ENCODE measurements around the gene WFDC1. TPM values are rescaled to one million over a fixed set of nuclear protein-coding genes. Genes with fewer than 3 reads are reported as not detected.

WFDC1 gene
- total and polyA plus RNA-seq, 10 of the 15 experiments (the other 5 are each of a cell fraction or from before 2014, with no cell fraction given) = not detected

DNA sequence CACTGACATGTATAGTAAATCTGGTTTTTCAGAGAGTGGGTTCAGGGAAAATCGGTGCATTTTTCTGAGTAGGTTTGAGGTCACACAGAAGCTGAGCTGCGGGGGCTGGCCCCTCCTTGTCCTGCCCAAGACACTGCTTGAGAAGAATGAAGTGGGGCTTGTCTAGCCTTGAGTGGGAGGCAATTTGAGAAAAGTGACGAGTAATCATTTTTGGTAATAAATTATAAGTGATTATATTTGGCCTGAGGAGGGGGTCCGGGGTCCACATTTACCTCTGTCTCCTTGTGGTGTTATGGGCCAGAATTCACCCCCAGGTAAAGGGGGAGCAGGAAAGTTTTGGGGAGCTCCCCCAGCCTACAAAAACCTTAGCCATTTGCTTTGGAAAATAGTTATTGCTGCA lies 28.1 kb downstream of the WFDC1 start (continued):
- TF ChIP-seq POU2F2 (IDR thresholded peaks at IDR 0.05; ENCODE audit: borderline replicate concordance, low read depth, low read length) = no peak

DNA sequence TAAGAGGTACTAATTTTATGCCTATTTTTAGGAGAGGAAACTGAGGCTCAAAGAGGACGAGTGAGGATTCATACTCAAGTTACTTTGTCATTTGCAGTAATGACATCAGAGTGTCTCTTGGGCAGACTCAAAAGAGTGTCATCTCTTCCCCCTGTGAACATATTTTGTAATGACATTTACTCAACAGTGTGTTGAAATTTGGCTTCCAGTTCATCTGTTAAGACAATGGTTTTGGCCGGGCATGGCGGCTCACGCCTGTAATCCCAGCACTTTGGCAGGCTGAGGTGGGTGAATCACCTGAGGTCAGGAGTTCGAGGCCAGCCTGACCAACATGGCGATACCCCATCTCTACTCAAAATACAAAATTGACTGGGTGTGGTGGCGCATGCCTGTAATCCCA lies 28.9 kb downstream of the WFDC1 start:
- no peaks in the 10 kb centered on the region for H4K20me1 ChIP-seq (ENCODE audit: control insufficient read depth, insufficient read depth)
- no peak overlapping the region for H3K4me3 ChIP-seq
- 50% methylated on average over 7 of the region's 7 CpGs for WGBS (ENCODE audit: insufficient coverage, insufficient replicate concordance, low lambda C conversion rate, missing lambda C conversion rate)
- no TSS peak for BruUV-seq (replicated peaks)
- H3K9me3 ChIP-seq (replicated peaks; ENCODE audit: control insufficient read depth, insufficient read depth, low read length) = no peaks in the 10 kb centered on the region; the same call in 2 of the 3 replicates
- H3K4me2 ChIP-seq (ENCODE audit: control insufficient read depth, insufficient read depth) = no peak overlapping the region
- in situ Hi-C loops (cut with MboI) (no loop called here), intact Hi-C loops (cut with micrococcal nuclease; ENCODE audit: unreplicated experiment) (no loop called here)
- no peak for FAIRE-seq
- SMC1A ChIA-PET (ENCODE audit: uncharacterized antibody, unreplicated experiment) = no interaction called here
- no peaks in the 10 kb centered on the region for H3K36me3 ChIP-seq (ENCODE audit: control insufficient read depth in 2 of 2, insufficient read depth in 2 of 2, low read length in 1 of 2)
- CTCF ChIA-PET = no interaction called here
- H3K27me3 ChIP-seq (replicated peaks in 1 of 2; ENCODE audit: control insufficient read depth in 2 of 2, insufficient read depth in 2 of 2, low read length in 1 of 2) = peaks cover 0 to 3% of the 10 kb centered on the region in 2 experiments; a peak in 2 of 4 replicates
- POLR2A ChIA-PET = no interaction called here
- H2AFZ ChIP-seq (ENCODE audit: control insufficient read depth, low read depth, low read length) = no peak overlapping the region
- TF ChIP-seq HDAC6 (IDR thresholded peaks at IDR 0.05; ENCODE audit: unreplicated experiment) (no peak), CHD4 (IDR thresholded peaks at IDR 0.05) (no peak), ZSCAN29 (IDR thresholded peaks at IDR 0.05) (no peak), SKIL (IDR thresholded peaks at IDR 0.05; ENCODE audit: low read depth, poor library complexity, severe bottlenecking) (no peak), CHD1 (IDR thresholded peaks at IDR 0.05; ENCODE audit: low read depth, low read length) (no peak), HDGF (IDR thresholded peaks at IDR 0.05) (no peak), NFYA (IDR thresholded peaks at IDR 0.05; ENCODE audit: borderline replicate concordance, low read depth, low read length) (no peak), IKZF1 (conservative IDR thresholded peaks at IDR 0.05) (no peak), CBX3 (IDR thresholded peaks at IDR 0.05; ENCODE audit: borderline replicate concordance, low read depth) (no peak), BMI1 (IDR thresholded peaks at IDR 0.05; ENCODE audit: borderline replicate concordance) (no peak), ZBED1 (IDR thresholded peaks at IDR 0.05; ENCODE audit: borderline replicate concordance) (no peak), HDAC2 (IDR thresholded peaks at IDR 0.05) (no peak), MLLT1 (IDR thresholded peaks at IDR 0.05) (no peak)
- TF ChIP-seq, protein P1, sequence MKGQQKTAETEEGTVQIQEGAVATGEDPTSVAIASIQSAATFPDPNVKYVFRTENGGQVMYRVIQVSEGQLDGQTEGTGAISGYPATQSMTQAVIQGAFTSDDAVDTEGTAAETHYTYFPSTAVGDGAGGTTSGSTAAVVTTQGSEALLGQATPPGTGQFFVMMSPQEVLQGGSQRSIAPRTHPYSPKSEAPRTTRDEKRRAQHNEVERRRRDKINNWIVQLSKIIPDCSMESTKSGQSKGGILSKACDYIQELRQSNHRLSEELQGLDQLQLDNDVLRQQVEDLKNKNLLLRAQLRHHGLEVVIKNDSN (IDR thresholded peaks at IDR 0.05; ENCODE audit: borderline replicate concordance, extremely low read length, insufficient read depth, low read depth, low read length) = no peak
- no peaks in the 10 kb centered on the region for H3K79me2 ChIP-seq (ENCODE audit: control insufficient read depth, insufficient read depth, low read length)
- DNase-seq (ENCODE audit: low read depth, low spot score) = no peak
- RAD21 ChIA-PET (ENCODE audit: unreplicated experiment) = no interaction called here
- no peak overlapping the region for H3K9ac ChIP-seq (ENCODE audit: control insufficient read depth, insufficient read depth, low read length)
- H3K4me1 ChIP-seq (ENCODE audit: control insufficient read depth, insufficient read depth, low read length) = no peaks in the 10 kb centered on the region
- no peak for ATAC-seq
- H3K27ac ChIP-seq (ENCODE audit: control insufficient read depth, insufficient read depth) = no peak overlapping the region
